K562 (cell line): ENCODE measurements around the gene EPHX1. TPM values are rescaled to one million over a fixed set of nuclear protein-coding genes. Genes with fewer than 3 reads are reported as not detected.
A peak's percentile ranks its signal among the peaks of the same experiment; 100 is the strongest.

ENCODE experiments used
- DMBX1 ChIP-seq: fragments of 250-450 bp; sonication (Bioruptor Pico); IDR thresholded peaks from 2 replicates; pipeline ENCODE4 v1.8.0; 2022; ENCODE audit warnings: inconsistent platforms, mild to moderate bottlenecking, moderate library complexity, borderline replicate concordance
- DNMT1 ChIP-seq: fragments of 450-650 bp; IDR thresholded peaks from 2 replicates; pipeline ENCODE4 v1.6.1; 2016; ENCODE audit warnings: antibody characterized with exemption, mild to moderate bottlenecking
- FUS ChIP-seq: fragments of 200-400 bp; formaldehyde crosslinking; optimal IDR thresholded peaks from 2 replicates; pipeline ENCODE3; 2017; ENCODE audit warnings: low read depth, low read length
- GTF2E2 ChIP-seq: fragments of 200-800 bp; sonication (Bioruptor generic); IDR thresholded peaks from 2 replicates; pipeline ENCODE4 v1.6.1; 2016; ENCODE audit warnings: missing genetic modification characterization, missing compliant biosample characterization
- HMGN3 ChIP-seq: IDR thresholded peaks from 2 replicates; pipeline ENCODE4 v1.6.1; 2011; ENCODE audit warnings: borderline replicate concordance, low read depth, mild to moderate bottlenecking, mixed read lengths, low read length; ENCODE audit not compliant: insufficient read length; ENCODE audit errors: extremely low read depth
- HNRNPLL ChIP-seq: fragments of 200-400 bp; formaldehyde crosslinking; IDR thresholded peaks from 2 replicates; pipeline ENCODE4 v1.6.1; 2017; ENCODE audit warnings: low read length, low read depth, mild to moderate bottlenecking; ENCODE audit not compliant: poor library complexity, severe bottlenecking
- IFI16 ChIP-seq: fragments of 250-450 bp; sonication (Bioruptor Pico); IDR thresholded peaks from 2 replicates; pipeline ENCODE4 v2.1.2; 2022; ENCODE audit warnings: mild to moderate bottlenecking, inconsistent platforms
- IRF1 ChIP-seq: sonication (generic); formaldehyde crosslinking; IDR thresholded peaks from 2 replicates; pipeline ENCODE4 v1.8.0; 2022; ENCODE audit warnings: missing genetic modification reagents, mild to moderate bottlenecking, borderline replicate concordance
- MYBL2 ChIP-seq, 2 experiments: fragments of 450-650 bp in 1 of 2; sonication (generic) in 1 of 2; formaldehyde crosslinking in 1 of 2; IDR thresholded peaks; 2 replicates each; pipeline versions ENCODE4 v1.6.1 to v1.8.1; 2017 to 2022; ENCODE audit warnings: borderline replicate concordance in 1 of 2, inconsistent platforms in 1 of 2, low read depth in 1 of 2, mild to moderate bottlenecking in 1 of 2, missing genetic modification reagents in 1 of 2, moderate library complexity in 1 of 2
- NFRKB ChIP-seq: fragments of 450-650 bp; IDR thresholded peaks from 2 replicates; pipeline ENCODE4 v1.6.1; 2016; ENCODE audit warnings: low read depth
- RBBP5 ChIP-seq: fragments of 200-600 bp; sonication (generic); IDR thresholded peaks from 2 replicates; pipeline ENCODE4 v1.6.1; 2012; ENCODE audit warnings: borderline replicate concordance, mild to moderate bottlenecking, low read length, control low read depth, inconsistent platforms; ENCODE audit not compliant: insufficient read depth, poor library complexity, severe bottlenecking
- SIN3B ChIP-seq: fragments of 450-650 bp; IDR thresholded peaks from 2 replicates; pipeline ENCODE4 v1.6.1; 2017; ENCODE audit warnings: low read depth, mild to moderate bottlenecking, moderate library complexity
- SMARCC2 ChIP-seq: fragments of 450-650 bp; IDR thresholded peaks from 2 replicates; pipeline ENCODE4 v1.6.1; 2017; ENCODE audit warnings: antibody characterized with exemption, moderate library complexity, mild to moderate bottlenecking, low read depth
- SP1 ChIP-seq: sonication (generic); formaldehyde crosslinking; IDR thresholded peaks from 2 replicates; pipeline ENCODE4 v1.8.1; 2022; ENCODE audit warnings: mild to moderate bottlenecking, missing genetic modification reagents
- TARDBP ChIP-seq: fragments of 450-650 bp; IDR thresholded peaks from 2 replicates; pipeline ENCODE4 v1.6.1; 2016
- ZBTB1 ChIP-seq: sonication (generic); formaldehyde crosslinking; IDR thresholded peaks from 2 replicates; pipeline ENCODE4 v1.8.1; 2023; ENCODE audit warnings: missing genetic modification reagents, low read depth, mild to moderate bottlenecking, borderline replicate concordance
- ZNF398 ChIP-seq: fragments of 250-450 bp; sonication (Bioruptor Pico); IDR thresholded peaks from 2 replicates; pipeline ENCODE4 v1.8.0; 2021; ENCODE audit warnings: moderate library complexity, mild to moderate bottlenecking, inconsistent platforms
- ZNF592 ChIP-seq: fragments of 450-650 bp; IDR thresholded peaks from 2 replicates; pipeline ENCODE4 v1.6.1; 2017; ENCODE audit warnings: antibody characterized with exemption, mild to moderate bottlenecking
- ZNF79 ChIP-seq: fragments of 250-450 bp; sonication (Bioruptor Pico); IDR thresholded peaks from 2 replicates; pipeline ENCODE4 v1.4.0; 2020; ENCODE audit warnings: low read depth, mild to moderate bottlenecking, moderate library complexity
- polyA plus RNA-seq, 8 experiments: library from polyadenylated mRNA; depleted of rRNA in 4 of 8; stranded (reverse) in 5 of 8; unstranded in 3 of 8; fragments of >200 nt; fragmentation: Nextera tagmentation in 2 of 8; fragmentation: Illumina TruSeq in 1 of 8; extraction: Ambion mirVana in 2 of 8; extraction: Trizol in 1 of 8; gene quantifications; 2 replicates each; pipeline versions ENCODE4 v1.2.1 to v1.2.3, GENCODE V29; 2011 to 2014; ENCODE audit warnings: inconsistent platforms in 1 of 8, missing spikeins in 1 of 8
- total RNA-seq, 7 experiments: library from RNA; depleted of rRNA in 6 of 7; stranded (reverse); fragments of >200 nt in 6 of 7; fragmentation: Illumina TruSeq in 2 of 7; extraction: Trizol in 2 of 7; gene quantifications; 2 replicates each; pipeline versions ENCODE4 v1.2.1 to v1.2.3, GENCODE V29; 2011 to 2021; ENCODE audit warnings: low replicate concordance in 1 of 7

The EPHX1 gene
- total and polyA plus RNA-seq, 9 of the 15 experiments (the other 6 are each of a cell fraction or from before 2014, with no cell fraction given), result 0.21 to 27.0 (median 6.7) TPM

GRCh38 chr1:225809842-225810578, at the start of gene EPHX1 (continued):
- TF ChIP-seq ZNF592 (no peak), TARDBP (no peak), ZNF79 (CRISPR knock-in tag) (no peak), DNMT1 (no peak; the same call in 1 of the 2 replicates), SMARCC2 (no peak), SIN3B (peak; percentile 53; the same call in 1 of the 2 replicates), ZBTB1 (CRISPR knock-in tag) (no peak), IRF1 (CRISPR knock-in tag) (no peak), NFRKB (no peak), MYBL2 (IDR thresholded peaks at IDR 0.05; ENCODE audit: low read depth) (no peak), MYBL2 (CRISPR knock-in tag; IDR thresholded peaks at IDR 0.05; ENCODE audit: borderline replicate concordance) (no peak), RBBP5 (peak; percentile 56), DMBX1 (no peak), IFI16 (CRISPR knock-in tag) (no peak), ZNF398 (CRISPR knock-in tag) (no peak), GTF2E2 (tag) (peak; percentile 77; the same call in 1 of the 2 replicates), HMGN3 (no peak), HNRNPLL (peak; percentile 78), SP1 (no peak), FUS (no peak)
